ENCODE data around the gene ZXDA. TPM values are rescaled to one million over a fixed set of nuclear protein-coding genes. Genes with fewer than 3 reads are reported as not detected.

ZXDA gene
- total and polyA plus RNA-seq, 2 donors from 2014 or later: 1.2 to 7.7 TPM

- H3K27ac ChIP-seq (ENCODE audit: low read depth in 2 of 2, low read length in 2 of 2): no peak overlapping the region
- no peak for DNase-seq
- H3K4me1 ChIP-seq (ENCODE audit: control insufficient read depth in 2 of 3, insufficient read depth in 2 of 3, low read depth in 1 of 3, low read length in 3 of 3): peaks cover 0 to 5% (median 0%) of the 10 kb centered on the region in 3 donors
- no peaks in the 10 kb centered on the region for H3K36me3 ChIP-seq (ENCODE audit: control insufficient read depth in 2 of 3, insufficient read depth in 3 of 3, low read length in 3 of 3)
- H3K9ac ChIP-seq (ENCODE audit: low read length in 3 of 3): no peak overlapping the region
- TF ChIP-seq, protein P1, sequence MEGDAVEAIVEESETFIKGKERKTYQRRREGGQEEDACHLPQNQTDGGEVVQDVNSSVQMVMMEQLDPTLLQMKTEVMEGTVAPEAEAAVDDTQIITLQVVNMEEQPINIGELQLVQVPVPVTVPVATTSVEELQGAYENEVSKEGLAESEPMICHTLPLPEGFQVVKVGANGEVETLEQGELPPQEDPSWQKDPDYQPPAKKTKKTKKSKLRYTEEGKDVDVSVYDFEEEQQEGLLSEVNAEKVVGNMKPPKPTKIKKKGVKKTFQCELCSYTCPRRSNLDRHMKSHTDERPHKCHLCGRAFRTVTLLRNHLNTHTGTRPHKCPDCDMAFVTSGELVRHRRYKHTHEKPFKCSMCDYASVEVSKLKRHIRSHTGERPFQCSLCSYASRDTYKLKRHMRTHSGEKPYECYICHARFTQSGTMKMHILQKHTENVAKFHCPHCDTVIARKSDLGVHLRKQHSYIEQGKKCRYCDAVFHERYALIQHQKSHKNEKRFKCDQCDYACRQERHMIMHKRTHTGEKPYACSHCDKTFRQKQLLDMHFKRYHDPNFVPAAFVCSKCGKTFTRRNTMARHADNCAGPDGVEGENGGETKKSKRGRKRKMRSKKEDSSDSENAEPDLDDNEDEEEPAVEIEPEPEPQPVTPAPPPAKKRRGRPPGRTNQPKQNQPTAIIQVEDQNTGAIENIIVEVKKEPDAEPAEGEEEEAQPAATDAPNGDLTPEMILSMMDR (IDR thresholded peaks at IDR 0.05; ENCODE audit: borderline replicate concordance, extremely low read depth, insufficient read depth): no peak
- no peak for FAIRE-seq
- peak overlapping the region in 1 of 3 donors; percentile 8 for H3K4me3 ChIP-seq (ENCODE audit: low read length in 3 of 3)
- intact Hi-C loops (cut with DNase I): no loop called here
- H3K9me3 ChIP-seq (ENCODE audit: control insufficient read depth in 2 of 3, insufficient read depth in 1 of 3, low read length in 3 of 3): no peaks in the 10 kb centered on the region
- no peaks in the 10 kb centered on the region for H3K27me3 ChIP-seq (ENCODE audit: control insufficient read depth, insufficient read depth, low read length)
These were observed 3.5 kb downstream of the ZXDA start for GRCh38 chrX:57906790-57907189.

GRCh38 chrX:57905141-57905540 is 5.1 kb downstream of the ZXDA start:
- intact Hi-C loops (cut with DNase I): no loop called here
- TF ChIP-seq, protein P1 (IDR thresholded peaks at IDR 0.05; ENCODE audit: borderline replicate concordance, extremely low read depth, insufficient read depth): no peak
- Histone ChIP-seq H3K4me3 (ENCODE audit: low read length in 3 of 3) (peak overlapping the region in 1 of 3 donors; percentile 29), H3K36me3 (ENCODE audit: control insufficient read depth in 2 of 3, insufficient read depth in 3 of 3, low read length in 3 of 3) (no peaks in the 10 kb centered on the region), H3K9me3 (ENCODE audit: control insufficient read depth in 2 of 3, insufficient read depth in 1 of 3, low read length in 3 of 3) (no peaks in the 10 kb centered on the region), H3K27me3 (ENCODE audit: control insufficient read depth, insufficient read depth, low read length) (no peaks in the 10 kb centered on the region), H3K4me1 (ENCODE audit: control insufficient read depth in 2 of 3, insufficient read depth in 2 of 3, low read depth in 1 of 3, low read length in 3 of 3) (peaks cover 0 to 4% (median 0%) of the 10 kb centered on the region in 3 donors), H3K27ac (ENCODE audit: low read depth in 2 of 2, low read length in 2 of 2) (no peak overlapping the region), H3K9ac (ENCODE audit: low read length in 3 of 3) (no peak overlapping the region)
- FAIRE-seq (peak; percentile 93), DNase-seq (no peak)

- Histone ChIP-seq H3K4me3 (ENCODE audit: low read length in 3 of 3) (no peak overlapping the region), H3K9ac (ENCODE audit: low read length in 3 of 3) (no peak overlapping the region), H3K27me3 (ENCODE audit: control insufficient read depth, insufficient read depth, low read length) (no peaks in the 10 kb centered on the region), H3K36me3 (ENCODE audit: control insufficient read depth in 2 of 3, insufficient read depth in 3 of 3, low read length in 3 of 3) (no peaks in the 10 kb centered on the region), H3K4me1 (ENCODE audit: control insufficient read depth in 2 of 3, insufficient read depth in 2 of 3, low read depth in 1 of 3, low read length in 3 of 3) (peaks cover 0 to 4% (median 0%) of the 10 kb centered on the region in 3 donors), H3K9me3 (ENCODE audit: control insufficient read depth in 2 of 3, insufficient read depth in 1 of 3, low read length in 3 of 3) (no peaks in the 10 kb centered on the region), H3K27ac (ENCODE audit: low read depth in 2 of 2, low read length in 2 of 2) (no peak overlapping the region)
- no peak for DNase-seq
- TF ChIP-seq, protein P1 (IDR thresholded peaks at IDR 0.05; ENCODE audit: borderline replicate concordance, extremely low read depth, insufficient read depth): no peak
- intact Hi-C loops (cut with DNase I): no loop called here
- peak; percentile 62 for FAIRE-seq
These were observed 5.9 kb downstream of the ZXDA start for GRCh38 chrX:57904176-57904880.

Data from kidney (tissue), 14 donors.